Liver (tissue), 9 donors: ENCODE results near the gene SCAF1. TPM values are rescaled to one million over a fixed set of nuclear protein-coding genes. Genes with fewer than 3 reads are reported as not detected.

Experiments used
- DNase-seq: peaks from one replicate; pipeline ENCODE4 v3.0.0-alpha.2; 2017; ENCODE audit warnings: low spot score
- H3K27ac ChIP-seq, 2 donors: one replicate each; pipeline ENCODE4 v1.7.0; 2013; ENCODE audit warnings: inconsistent platforms in 2 of 2, low read length in 2 of 2, control low read depth in 1 of 2, low read depth in 1 of 2, mild to moderate bottlenecking in 1 of 2
- H3K27me3 ChIP-seq, 4 donors: one replicate each; pipeline versions ENCODE4 v1.6.1 to v1.7.0; 2013; ENCODE audit warnings: low read length in 3 of 4, inconsistent platforms in 1 of 4, mild to moderate bottlenecking in 1 of 4, moderate library complexity in 1 of 4; ENCODE audit not compliant: control insufficient read depth in 4 of 4, insufficient read depth in 4 of 4
- H3K36me3 ChIP-seq, 4 donors: one replicate each; pipeline versions ENCODE4 v1.6.1 to v1.7.0; 2013; ENCODE audit warnings: low read length in 3 of 4, mild to moderate bottlenecking in 3 of 4, low read depth in 1 of 4, moderate library complexity in 1 of 4; ENCODE audit not compliant: control insufficient read depth in 4 of 4, insufficient read depth in 3 of 4
- H3K4me1 ChIP-seq, 4 donors: one replicate each; pipeline versions ENCODE4 v1.6.1 to v1.7.0; 2013; ENCODE audit warnings: low read length in 3 of 4, mild to moderate bottlenecking in 3 of 4, moderate library complexity in 1 of 4; ENCODE audit not compliant: control insufficient read depth in 4 of 4, insufficient read depth in 4 of 4
- H3K4me3 ChIP-seq, 3 donors: one replicate each; pipeline versions ENCODE4 v1.6.1 to v1.7.0; 2013; ENCODE audit warnings: low read length in 3 of 3, control low read depth in 1 of 3, low read depth in 1 of 3, mild to moderate bottlenecking in 1 of 3
- H3K9ac ChIP-seq, 2 donors: one replicate each; pipeline ENCODE4 v1.7.0; 2013; ENCODE audit warnings: low read length in 2 of 2, mild to moderate bottlenecking in 2 of 2, moderate library complexity in 2 of 2, control low read depth in 1 of 2, low read depth in 1 of 2
- H3K9me3 ChIP-seq, 4 donors: one replicate each; pipeline versions ENCODE4 v1.6.1 to v1.7.0; 2013; ENCODE audit warnings: low read length in 3 of 4; ENCODE audit not compliant: control insufficient read depth in 4 of 4
- EGR1 ChIP-seq, 2 donors: IDR thresholded peaks; 2 replicates each; pipeline ENCODE4 v1.6.1; 2016 to 2018; ENCODE audit warnings: antibody characterized with exemption in 2 of 2, low read depth in 2 of 2
- FOXA1 ChIP-seq: IDR thresholded peaks from 2 replicates; pipeline ENCODE4 v1.6.1; 2016; ENCODE audit warnings: antibody characterized with exemption
- FOXA2 ChIP-seq: IDR thresholded peaks from 2 replicates; pipeline ENCODE4 v1.6.1; 2016; ENCODE audit warnings: antibody characterized with exemption
- GABPA ChIP-seq, 2 donors: IDR thresholded peaks in 1 of 2; conservative IDR thresholded peaks in 1 of 2; 2 replicates each; pipeline ENCODE4 v1.6.1; 2016; ENCODE audit warnings: antibody characterized with exemption in 2 of 2, mild to moderate bottlenecking in 1 of 2, moderate library complexity in 1 of 2
- HNF4A ChIP-seq, 2 donors: conservative IDR thresholded peaks; 2 replicates each; pipeline ENCODE4 v1.6.1; 2016; ENCODE audit warnings: antibody characterized with exemption in 2 of 2, mild to moderate bottlenecking in 2 of 2
- HNF4G ChIP-seq: IDR thresholded peaks from 2 replicates; pipeline ENCODE4 v1.6.1; 2016; ENCODE audit warnings: antibody characterized with exemption
- JUND ChIP-seq, 2 donors: IDR thresholded peaks; 2 replicates each; pipeline ENCODE4 v1.6.1; 2016; ENCODE audit warnings: antibody characterized with exemption in 2 of 2
- MAX ChIP-seq: IDR thresholded peaks from 2 replicates; pipeline ENCODE4 v1.6.1; 2016; ENCODE audit warnings: antibody characterized with exemption
- RAD21 ChIP-seq, 2 donors: IDR thresholded peaks; 2 replicates each; pipeline ENCODE4 v1.6.1; 2016; ENCODE audit warnings: antibody characterized with exemption in 2 of 2, mild to moderate bottlenecking in 2 of 2
- RXRA ChIP-seq, 2 donors: IDR thresholded peaks; 2 replicates each; pipeline ENCODE4 v1.6.1; 2017 to 2018; ENCODE audit warnings: antibody characterized with exemption in 2 of 2, mild to moderate bottlenecking in 1 of 2
- TAF1 ChIP-seq: conservative IDR thresholded peaks from 2 replicates; pipeline ENCODE4 v1.6.1; 2016; ENCODE audit warnings: antibody characterized with exemption, mild to moderate bottlenecking
- YY1 ChIP-seq: IDR thresholded peaks from 2 replicates; pipeline ENCODE4 v1.6.1; 2016; ENCODE audit warnings: antibody characterized with exemption, mild to moderate bottlenecking
- WGBS: extraction: QIAGEN DNeasy Blood & Tissue Kit; methylation state at CpG from one replicate; pipeline ENCODE4 v1.1.7; 2013; 5-methylcytosine and 5-hydroxymethylcytosine counted together
- polyA plus RNA-seq, 2 donors: library from polyadenylated mRNA; stranded (reverse) in 1 of 2; unstranded in 1 of 2; fragments of 200-250 nt in 1 of 2; fragments of >200 nt in 1 of 2; fragmentation: Nextera tagmentation in 1 of 2; extraction: Ambion mirVana in 1 of 2; gene quantifications; one replicate each; pipeline versions ENCODE4 v1.2.1 to v1.2.3, GENCODE V29; 2013 to 2015
- total RNA-seq, 2 donors: library from RNA; depleted of rRNA; stranded (reverse); fragments of >200 nt; gene quantifications; one replicate each; pipeline ENCODE4 v1.2.3, GENCODE V29; 2014
- TF ChIP-seq, protein P1 (sequence below): IDR thresholded peaks from 2 replicates; pipeline ENCODE4 v1.6.1; 2016; ENCODE audit warnings: antibody characterized with exemption, mild to moderate bottlenecking
- TF ChIP-seq, protein P2 (sequence below): fragments of 150-350 bp; IDR thresholded peaks from 2 replicates; pipeline ENCODE4 v1.5.1; 2017; ENCODE audit warnings: improper control_type of control experiment, low read depth, low read length; ENCODE audit not compliant: missing input control
- donor health status: healthy.
- donor health status: healthy.
- donor health status: healthy.
- donor health status: healthy.
- donor health status: healthy.

SCAF1 gene
- total and polyA plus RNA-seq, 4 donors, result 4.6 to 17.6 (median 9.9) TPM

GRCh38 chr19:49687150-49687549 is 45.1 kb downstream of the SCAF1 start (continued):
- TF ChIP-seq, protein P1, sequence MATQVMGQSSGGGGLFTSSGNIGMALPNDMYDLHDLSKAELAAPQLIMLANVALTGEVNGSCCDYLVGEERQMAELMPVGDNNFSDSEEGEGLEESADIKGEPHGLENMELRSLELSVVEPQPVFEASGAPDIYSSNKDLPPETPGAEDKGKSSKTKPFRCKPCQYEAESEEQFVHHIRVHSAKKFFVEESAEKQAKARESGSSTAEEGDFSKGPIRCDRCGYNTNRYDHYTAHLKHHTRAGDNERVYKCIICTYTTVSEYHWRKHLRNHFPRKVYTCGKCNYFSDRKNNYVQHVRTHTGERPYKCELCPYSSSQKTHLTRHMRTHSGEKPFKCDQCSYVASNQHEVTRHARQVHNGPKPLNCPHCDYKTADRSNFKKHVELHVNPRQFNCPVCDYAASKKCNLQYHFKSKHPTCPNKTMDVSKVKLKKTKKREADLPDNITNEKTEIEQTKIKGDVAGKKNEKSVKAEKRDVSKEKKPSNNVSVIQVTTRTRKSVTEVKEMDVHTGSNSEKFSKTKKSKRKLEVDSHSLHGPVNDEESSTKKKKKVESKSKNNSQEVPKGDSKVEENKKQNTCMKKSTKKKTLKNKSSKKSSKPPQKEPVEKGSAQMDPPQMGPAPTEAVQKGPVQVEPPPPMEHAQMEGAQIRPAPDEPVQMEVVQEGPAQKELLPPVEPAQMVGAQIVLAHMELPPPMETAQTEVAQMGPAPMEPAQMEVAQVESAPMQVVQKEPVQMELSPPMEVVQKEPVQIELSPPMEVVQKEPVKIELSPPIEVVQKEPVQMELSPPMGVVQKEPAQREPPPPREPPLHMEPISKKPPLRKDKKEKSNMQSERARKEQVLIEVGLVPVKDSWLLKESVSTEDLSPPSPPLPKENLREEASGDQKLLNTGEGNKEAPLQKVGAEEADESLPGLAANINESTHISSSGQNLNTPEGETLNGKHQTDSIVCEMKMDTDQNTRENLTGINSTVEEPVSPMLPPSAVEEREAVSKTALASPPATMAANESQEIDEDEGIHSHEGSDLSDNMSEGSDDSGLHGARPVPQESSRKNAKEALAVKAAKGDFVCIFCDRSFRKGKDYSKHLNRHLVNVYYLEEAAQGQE, result no peak
- TF ChIP-seq EGR1 (IDR thresholded peaks at IDR 0.05; ENCODE audit: low read depth in 2 of 2) (no peak), RXRA (IDR thresholded peaks at IDR 0.05) (no peak), HNF4A (conservative IDR thresholded peaks at IDR 0.05) (no peak), GABPA (IDR thresholded peaks at IDR 0.05 in 1 of 2, conservative IDR thresholded peaks at IDR 0.05 in 1 of 2) (no peak), YY1 (no peak)

- WGBS, result 75% methylated on average over 26 of the region's 26 CpGs
- DNase-seq, result no peak
- peaks cover 3 to 36% (median 16%) of the 10 kb centered on the region in 4 donors for H3K4me1 ChIP-seq
These were observed 45.7 kb downstream of the SCAF1 start for GRCh38 chr19:49687566-49688316.

GRCh38 chr19:49688531-49689132 is 46.6 kb downstream of the SCAF1 start:
- Histone ChIP-seq H3K4me3 (no peak overlapping the region), H3K9me3 (no peaks in the 10 kb centered on the region), H3K27me3 (no peaks in the 10 kb centered on the region), H3K27ac (peak overlapping the region in 1 of 2 donors; percentile 12), H3K9ac (no peak overlapping the region), H3K4me1 (peaks cover 3 to 36% (median 16%) of the 10 kb centered on the region in 4 donors), H3K36me3 (peaks cover 0 to 36% (median 9%) of the 10 kb centered on the region in 4 donors)
- no peak for DNase-seq
- WGBS, result 83% methylated on average over 12 of the region's 12 CpGs
- TF ChIP-seq JUND (IDR thresholded peaks at IDR 0.05), result no peak
- no peak for TF ChIP-seq RXRA (IDR thresholded peaks at IDR 0.05)
- TF ChIP-seq HNF4G, result no peak
- TF ChIP-seq FOXA2, result no peak
- TF ChIP-seq, protein P2, sequence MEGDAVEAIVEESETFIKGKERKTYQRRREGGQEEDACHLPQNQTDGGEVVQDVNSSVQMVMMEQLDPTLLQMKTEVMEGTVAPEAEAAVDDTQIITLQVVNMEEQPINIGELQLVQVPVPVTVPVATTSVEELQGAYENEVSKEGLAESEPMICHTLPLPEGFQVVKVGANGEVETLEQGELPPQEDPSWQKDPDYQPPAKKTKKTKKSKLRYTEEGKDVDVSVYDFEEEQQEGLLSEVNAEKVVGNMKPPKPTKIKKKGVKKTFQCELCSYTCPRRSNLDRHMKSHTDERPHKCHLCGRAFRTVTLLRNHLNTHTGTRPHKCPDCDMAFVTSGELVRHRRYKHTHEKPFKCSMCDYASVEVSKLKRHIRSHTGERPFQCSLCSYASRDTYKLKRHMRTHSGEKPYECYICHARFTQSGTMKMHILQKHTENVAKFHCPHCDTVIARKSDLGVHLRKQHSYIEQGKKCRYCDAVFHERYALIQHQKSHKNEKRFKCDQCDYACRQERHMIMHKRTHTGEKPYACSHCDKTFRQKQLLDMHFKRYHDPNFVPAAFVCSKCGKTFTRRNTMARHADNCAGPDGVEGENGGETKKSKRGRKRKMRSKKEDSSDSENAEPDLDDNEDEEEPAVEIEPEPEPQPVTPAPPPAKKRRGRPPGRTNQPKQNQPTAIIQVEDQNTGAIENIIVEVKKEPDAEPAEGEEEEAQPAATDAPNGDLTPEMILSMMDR, result no peak
- no peak for TF ChIP-seq FOXA1
- TF ChIP-seq MAX, result no peak
- TF ChIP-seq HNF4A (conservative IDR thresholded peaks at IDR 0.05), result no peak
- TF ChIP-seq TAF1, result no peak

More at GRCh38 chr19:49687566-49688316, 45.7 kb downstream of the SCAF1 start:
- no peak overlapping the region for H3K4me3 ChIP-seq
- TF ChIP-seq RAD21 (IDR thresholded peaks at IDR 0.05) (no peak), FOXA1 (no peak), TAF1 (no peak), FOXA2 (no peak), GABPA (IDR thresholded peaks at IDR 0.05 in 1 of 2, conservative IDR thresholded peaks at IDR 0.05 in 1 of 2) (no peak), EGR1 (IDR thresholded peaks at IDR 0.05; ENCODE audit: low read depth in 2 of 2) (no peak)
- H3K9ac ChIP-seq, result no peak overlapping the region
- peaks cover 0 to 39% (median 10%) of the 10 kb centered on the region in 4 donors for H3K36me3 ChIP-seq
- H3K27ac ChIP-seq, result no peak overlapping the region
- H3K9me3 ChIP-seq, result no peaks in the 10 kb centered on the region
- H3K27me3 ChIP-seq, result no peaks in the 10 kb centered on the region
